GM19025 (cell line): ENCODE measurements around the gene MEIOB.

ENCODE experiments used
- ATAC-seq: cut with Tn5 transposase; IDR thresholded peaks from one replicate; pipeline ENCODE4 v1.9.1; 2021; ENCODE audit warnings: mild to moderate bottlenecking, low read depth, moderate library complexity; ENCODE audit not compliant: unreplicated experiment

MEIOB gene

GRCh38 chr16:1789643-1790045 is 82.3 kb downstream of the MEIOB start:
- ATAC-seq, result no peak

- no peak for ATAC-seq
Measured at GRCh38 chr16:1788708-1789100, 83.3 kb downstream of the MEIOB start.

DNA sequence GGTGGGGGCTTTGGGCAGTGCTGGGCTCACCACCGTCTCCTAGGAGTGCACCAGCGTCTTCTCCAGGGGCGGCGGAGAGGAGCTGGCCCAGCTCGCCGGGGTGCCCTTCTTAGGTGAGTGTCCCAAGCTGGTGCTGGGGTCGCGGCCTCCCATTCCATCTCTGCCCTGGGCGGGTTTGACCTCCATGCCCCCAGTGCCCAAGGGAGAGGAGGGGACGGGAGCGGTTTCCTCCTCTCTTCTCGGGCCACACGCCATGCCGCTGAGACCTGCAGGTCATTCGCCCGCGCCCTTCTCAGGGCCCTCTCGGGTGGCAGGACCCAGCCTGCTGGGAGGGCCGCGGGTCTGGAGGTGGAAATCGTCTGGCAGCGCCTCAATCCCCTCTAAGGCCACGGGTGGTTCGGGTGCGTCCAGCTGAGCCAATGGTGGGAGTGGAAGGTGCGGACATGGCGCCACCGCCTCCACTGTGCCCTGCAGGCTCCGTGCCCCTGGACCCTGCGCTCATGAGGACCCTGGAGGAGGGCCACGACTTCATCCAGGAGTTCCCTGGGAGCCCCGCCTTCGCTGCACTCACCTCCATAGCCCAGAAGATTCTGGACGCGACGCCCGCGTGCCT is 83.8 kb downstream of the MEIOB start:
- ATAC-seq, result no peak

GRCh38 chr16:1787322-1788094 is 84.5 kb downstream of the MEIOB start:
- no peak for ATAC-seq

GRCh38 chr16:1787056-1787321 is 85.0 kb downstream of the MEIOB start:
- no peak for ATAC-seq

GRCh38 chr16:1786242-1787055 is 85.5 kb downstream of the MEIOB start:
- ATAC-seq, result no peak

GRCh38 chr16:1785846-1786170 is 86.2 kb downstream of the MEIOB start:
- ATAC-seq, result no peak

DNA sequence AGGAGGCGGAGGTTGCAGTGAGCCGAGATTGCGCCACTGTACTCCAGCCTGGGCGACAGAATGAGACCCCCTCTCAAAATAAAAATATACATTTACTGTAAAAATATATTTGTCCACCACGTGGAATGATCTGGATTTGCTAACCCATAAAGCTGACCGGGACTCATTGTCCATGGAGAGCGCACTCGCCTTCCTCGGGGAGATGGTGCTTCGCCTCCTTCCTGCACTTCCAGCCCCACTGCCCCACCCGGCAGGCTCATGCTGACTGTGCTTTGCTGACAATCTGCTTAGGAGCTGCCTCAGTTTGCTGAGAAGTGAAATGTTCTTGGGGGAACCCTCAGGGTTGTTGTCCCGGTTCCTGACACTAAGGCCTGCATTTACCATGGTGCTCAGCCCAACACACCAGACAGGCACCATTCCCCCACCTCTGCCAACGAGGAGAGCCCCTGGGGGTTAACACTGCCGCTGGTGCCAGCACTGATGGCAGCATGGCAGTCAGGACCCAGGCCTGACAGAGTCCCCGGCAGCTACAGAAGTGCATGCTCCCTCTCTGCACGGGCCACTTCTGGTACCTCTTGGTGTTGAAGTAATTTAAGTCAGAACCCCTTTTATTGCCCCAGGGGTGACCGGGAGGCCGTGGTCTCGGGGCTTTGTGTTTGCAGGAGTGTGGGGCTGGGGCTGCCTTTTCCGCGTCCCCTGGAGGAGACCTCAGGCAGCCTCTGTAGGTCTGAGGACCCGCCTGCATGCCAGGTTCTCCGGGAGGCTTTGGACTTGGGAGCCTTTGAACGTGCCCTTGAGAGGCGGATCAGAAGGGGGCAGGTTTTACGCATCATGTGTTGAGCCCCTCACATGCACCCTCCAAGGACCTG is 86.8 kb downstream of the MEIOB start:
- ATAC-seq, result no peak
